T-helper 1 cell treated with Interleukin-12 subunit alpha and Interleukin-12 subunit beta and Interleukin-4 antibody, amounts not matched to agents 30 μg/mL and 1 μg/mL, for 36 hours (primary cell): Measurements from ENCODE around the gene PCBP4.

Experiments
- H3K27ac Mint-ChIP-seq: one replicate; pipeline ENCODE4 v1.8.0; 2021; ENCODE audit warnings: mild to moderate bottlenecking, mixed read lengths
- H3K27me3 Mint-ChIP-seq: one replicate; pipeline ENCODE4 v1.8.0; 2021; ENCODE audit warnings: low read depth, mixed read lengths
- H3K36me3 Mint-ChIP-seq: one replicate; pipeline ENCODE4 v1.8.0; 2021; ENCODE audit warnings: low read depth, mixed read lengths
- H3K4me1 Mint-ChIP-seq: one replicate; pipeline ENCODE4 v1.8.0; 2021; ENCODE audit warnings: low read depth, mixed read lengths
- H3K4me3 Mint-ChIP-seq: one replicate; pipeline ENCODE4 v1.8.0; 2021; ENCODE audit warnings: mild to moderate bottlenecking, moderate library complexity, mixed read lengths
- H3K9me3 Mint-ChIP-seq: one replicate; pipeline ENCODE4 v1.8.0; 2021; ENCODE audit warnings: mixed read lengths

Gene PCBP4

GRCh38 chr3:51970606-51971300 lies 3.5 kb upstream of the PCBP4 start:
- Mint-ChIP-seq H3K4me3 (peak overlapping the region; percentile 31), H3K36me3 (no peaks in the 10 kb centered on the region), H3K27ac (no peak overlapping the region), H3K9me3 (no peaks in the 10 kb centered on the region), H3K27me3 (no peaks in the 10 kb centered on the region), H3K4me1 (peaks cover 16% of the 10 kb centered on the region)

- peaks cover 14% of the 10 kb centered on the region for H3K4me1 Mint-ChIP-seq
- H3K9me3 Mint-ChIP-seq = no peaks in the 10 kb centered on the region
- no peak overlapping the region for H3K4me3 Mint-ChIP-seq
- H3K27ac Mint-ChIP-seq = no peak overlapping the region
- H3K36me3 Mint-ChIP-seq = no peaks in the 10 kb centered on the region
- no peaks in the 10 kb centered on the region for H3K27me3 Mint-ChIP-seq
Observed at GRCh38 chr3:51969841-51970240, 2.6 kb upstream of the PCBP4 start.

GRCh38 chr3:51968883-51969678 lies 1.8 kb upstream of the PCBP4 start:
- Mint-ChIP-seq H3K4me3 (peak overlapping the region; percentile 67), H3K9me3 (no peaks in the 10 kb centered on the region), H3K27me3 (no peaks in the 10 kb centered on the region), H3K27ac (peak overlapping the region; percentile 32), H3K36me3 (no peaks in the 10 kb centered on the region), H3K4me1 (peaks cover 9% of the 10 kb centered on the region)

- H3K4me3 Mint-ChIP-seq = peak overlapping the region; percentile 85
- no peaks in the 10 kb centered on the region for H3K36me3 Mint-ChIP-seq
- peaks cover 6% of the 10 kb centered on the region for H3K4me1 Mint-ChIP-seq
- H3K27me3 Mint-ChIP-seq = no peaks in the 10 kb centered on the region
- H3K9me3 Mint-ChIP-seq = no peaks in the 10 kb centered on the region
- peak overlapping the region; percentile 49 for H3K27ac Mint-ChIP-seq
Observed at GRCh38 chr3:51968170-51968775, 1.0 kb upstream of the PCBP4 start.

DNA sequence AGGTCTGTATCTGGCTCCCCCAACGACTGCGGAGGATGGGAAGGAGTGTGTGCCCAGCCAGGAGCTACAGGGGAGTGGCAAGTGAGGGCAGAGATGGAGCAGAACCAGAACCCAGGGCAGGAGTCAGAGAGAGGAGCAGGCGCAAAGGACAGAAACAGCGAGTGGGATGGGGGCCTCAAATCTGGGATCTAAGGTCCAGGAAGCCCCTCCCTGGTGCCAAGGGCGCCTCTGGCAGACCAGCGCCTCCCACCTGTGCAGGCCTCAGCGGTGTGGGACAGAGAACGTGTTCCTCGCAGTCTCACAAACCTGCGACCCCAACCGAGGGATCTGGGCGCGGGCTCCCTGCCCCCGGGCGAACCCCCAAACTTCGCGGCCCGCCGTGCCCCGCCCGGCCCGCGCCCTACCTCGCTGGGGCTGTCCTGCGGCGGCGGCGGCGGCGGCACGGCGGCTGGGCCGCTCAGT lies 301 bp downstream of the PCBP4 start:
- Mint-ChIP-seq H3K4me1 (peaks cover 6% of the 10 kb centered on the region), H3K36me3 (no peaks in the 10 kb centered on the region), H3K9me3 (no peaks in the 10 kb centered on the region), H3K27ac (no peak overlapping the region), H3K27me3 (no peaks in the 10 kb centered on the region), H3K4me3 (peak overlapping the region; percentile 89)

DNA sequence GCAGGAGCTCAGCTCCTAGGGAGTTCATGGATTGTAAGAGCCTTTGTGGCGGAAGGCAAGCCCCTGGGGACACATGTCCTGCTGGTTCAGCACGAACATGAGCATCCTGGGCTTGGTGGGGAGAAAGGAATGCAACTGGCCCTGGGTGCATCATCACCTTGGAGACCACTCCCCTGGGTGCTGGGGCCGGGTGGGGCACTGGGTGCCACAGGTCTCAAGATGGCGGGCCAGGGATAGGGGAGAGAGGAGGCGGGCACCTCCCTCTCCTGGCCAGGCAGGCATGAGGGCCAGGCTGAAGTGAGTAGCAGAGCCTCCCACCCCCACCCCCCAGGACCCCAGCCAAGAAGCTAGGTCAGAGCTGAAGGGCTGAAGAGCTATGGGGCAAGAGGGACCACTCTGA lies 768 bp downstream of the PCBP4 start:
- no peaks in the 10 kb centered on the region for H3K27me3 Mint-ChIP-seq
- H3K4me3 Mint-ChIP-seq = peak overlapping the region; percentile 89
- H3K36me3 Mint-ChIP-seq = no peaks in the 10 kb centered on the region
- H3K9me3 Mint-ChIP-seq = no peaks in the 10 kb centered on the region
- H3K4me1 Mint-ChIP-seq = peaks cover 8% of the 10 kb centered on the region
- H3K27ac Mint-ChIP-seq = peak overlapping the region; percentile 41

GRCh38 chr3:51966016-51966415 lies 1.2 kb downstream of the PCBP4 start:
- peak overlapping the region; percentile 89 for H3K4me3 Mint-ChIP-seq
- no peaks in the 10 kb centered on the region for H3K9me3 Mint-ChIP-seq
- no peak overlapping the region for H3K27ac Mint-ChIP-seq
- no peaks in the 10 kb centered on the region for H3K36me3 Mint-ChIP-seq
- peaks cover 8% of the 10 kb centered on the region for H3K4me1 Mint-ChIP-seq
- H3K27me3 Mint-ChIP-seq = no peaks in the 10 kb centered on the region

DNA sequence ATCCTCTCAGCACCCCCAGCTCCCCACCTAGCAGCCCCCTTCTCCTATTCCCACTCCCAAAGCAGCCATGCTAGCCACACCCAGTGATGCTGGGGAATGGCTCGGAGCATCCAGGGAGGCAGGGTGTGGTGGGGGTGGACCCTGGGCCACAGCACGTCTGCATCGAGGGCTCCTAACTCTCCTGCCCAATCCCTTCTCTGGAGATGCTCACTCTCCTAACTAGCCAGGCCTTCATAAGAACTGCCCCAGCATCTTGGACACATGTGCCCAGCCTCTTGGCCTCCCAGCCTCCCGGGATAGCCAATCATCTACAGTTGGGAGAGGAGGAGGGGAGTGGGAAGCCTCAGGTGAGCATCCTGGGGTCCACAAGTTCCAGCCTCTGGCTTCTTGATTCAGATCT lies 2.7 kb downstream of the PCBP4 start:
- Mint-ChIP-seq H3K27me3 (no peaks in the 10 kb centered on the region), H3K9me3 (no peaks in the 10 kb centered on the region), H3K36me3 (no peaks in the 10 kb centered on the region), H3K4me1 (peaks cover 8% of the 10 kb centered on the region), H3K4me3 (no peak overlapping the region), H3K27ac (no peak overlapping the region)

DNA sequence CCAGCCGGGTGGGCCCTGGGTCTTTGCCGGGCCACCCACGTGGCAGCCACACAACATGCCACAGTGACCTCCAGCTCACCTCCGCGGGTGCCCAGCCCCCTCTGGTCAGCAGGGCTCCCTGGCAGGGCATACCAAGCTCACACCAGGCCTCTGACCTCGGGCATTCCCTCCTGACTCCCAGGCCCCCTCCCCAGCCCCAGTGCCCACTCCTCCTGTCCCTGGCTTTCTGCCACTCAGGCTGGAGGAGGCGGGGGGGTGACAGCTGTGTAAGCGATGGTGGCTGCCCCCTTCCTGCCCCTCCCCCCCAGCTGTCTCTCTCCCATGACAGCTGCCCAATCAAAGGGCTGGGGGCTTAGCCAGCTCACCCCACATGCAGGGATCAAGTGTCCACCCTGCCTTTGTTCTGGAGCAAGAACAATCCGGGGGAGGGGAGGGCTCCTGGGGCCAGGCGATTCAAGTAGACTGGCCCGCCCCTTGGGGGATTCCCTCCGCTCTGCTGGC lies 3.3 kb downstream of the PCBP4 start:
- Mint-ChIP-seq H3K36me3 (no peaks in the 10 kb centered on the region), H3K27ac (no peak overlapping the region), H3K4me1 (peaks cover 8% of the 10 kb centered on the region)

DNA sequence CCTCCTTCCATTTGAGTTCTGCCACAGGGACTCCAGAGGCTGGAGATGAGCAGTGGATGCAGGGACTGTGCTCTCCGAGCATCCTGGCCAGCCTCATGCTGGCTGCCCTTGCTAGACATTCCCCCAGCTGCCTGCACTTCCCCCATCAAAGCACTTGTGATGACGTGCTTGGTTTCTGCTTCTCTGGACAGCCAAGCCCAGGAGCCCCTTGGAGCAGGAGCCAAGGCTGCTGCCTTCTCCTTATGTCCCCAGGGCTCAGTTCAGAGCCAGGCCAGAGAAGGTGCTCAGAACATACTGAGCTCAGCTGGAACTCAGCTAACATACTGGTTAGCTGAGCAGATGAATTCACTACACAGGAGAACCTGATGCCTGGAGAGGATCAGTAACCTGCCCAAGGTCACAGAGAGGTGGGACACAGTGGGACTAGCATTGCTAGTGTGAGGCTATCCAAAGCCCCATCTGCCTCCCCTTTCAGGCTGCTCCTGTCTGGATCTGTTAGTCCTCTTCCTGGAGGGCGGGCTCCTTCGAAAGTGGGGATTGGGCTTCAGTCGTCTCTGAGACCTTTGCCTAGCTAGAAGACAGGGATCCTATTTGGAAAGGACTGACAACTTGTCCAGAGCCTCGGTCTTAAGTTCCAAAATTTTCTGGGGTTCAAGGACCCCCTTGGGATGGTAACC lies 4.3 kb downstream of the PCBP4 start:
- H3K36me3 Mint-ChIP-seq = peaks cover 4% of the 10 kb centered on the region
- no peak overlapping the region for H3K4me3 Mint-ChIP-seq
- no peak overlapping the region for H3K27ac Mint-ChIP-seq
- no peaks in the 10 kb centered on the region for H3K9me3 Mint-ChIP-seq
- H3K4me1 Mint-ChIP-seq = peaks cover 8% of the 10 kb centered on the region
- H3K27me3 Mint-ChIP-seq = no peaks in the 10 kb centered on the region

More for the DNA sequence above, 3.3 kb downstream of the PCBP4 start:
- no peaks in the 10 kb centered on the region for H3K9me3 Mint-ChIP-seq
- no peaks in the 10 kb centered on the region for H3K27me3 Mint-ChIP-seq
- no peak overlapping the region for H3K4me3 Mint-ChIP-seq

GRCh38 chr3:51961602-51962569 lies 5.4 kb downstream of the PCBP4 start:
- no peak overlapping the region for H3K4me3 Mint-ChIP-seq
- H3K9me3 Mint-ChIP-seq = no peaks in the 10 kb centered on the region
- peaks cover 1% of the 10 kb centered on the region for H3K27me3 Mint-ChIP-seq
- no peak overlapping the region for H3K27ac Mint-ChIP-seq
- peaks cover 8% of the 10 kb centered on the region for H3K4me1 Mint-ChIP-seq
- peaks cover 4% of the 10 kb centered on the region for H3K36me3 Mint-ChIP-seq

GRCh38 chr3:51961011-51961410 lies 6.2 kb downstream of the PCBP4 start:
- Mint-ChIP-seq H3K4me1 (peaks cover 8% of the 10 kb centered on the region), H3K4me3 (no peak overlapping the region), H3K9me3 (no peaks in the 10 kb centered on the region), H3K27ac (no peak overlapping the region), H3K27me3 (peaks cover 7% of the 10 kb centered on the region), H3K36me3 (peaks cover 4% of the 10 kb centered on the region)

- Mint-ChIP-seq H3K36me3 (peaks cover 4% of the 10 kb centered on the region), H3K4me1 (peaks cover 8% of the 10 kb centered on the region), H3K27ac (no peak overlapping the region)
Observed at GRCh38 chr3:51960386-51960785, 6.9 kb downstream of the PCBP4 start.

More at GRCh38 chr3:51960386-51960785, 6.9 kb downstream of the PCBP4 start:
- Mint-ChIP-seq H3K27me3 (peaks cover 7% of the 10 kb centered on the region), H3K4me3 (no peak overlapping the region), H3K9me3 (no peaks in the 10 kb centered on the region)
